Measurements from ENCODE around the gene LDLR.
A peak's percentile ranks its signal among the peaks of the same experiment; 100 is the strongest.
"Not testable (repeated sequence)": the region's sequence is repeated elsewhere in the genome, so short reads cannot be mapped to it uniquely, and the experiment has no call there.

LDLR gene

DNA sequence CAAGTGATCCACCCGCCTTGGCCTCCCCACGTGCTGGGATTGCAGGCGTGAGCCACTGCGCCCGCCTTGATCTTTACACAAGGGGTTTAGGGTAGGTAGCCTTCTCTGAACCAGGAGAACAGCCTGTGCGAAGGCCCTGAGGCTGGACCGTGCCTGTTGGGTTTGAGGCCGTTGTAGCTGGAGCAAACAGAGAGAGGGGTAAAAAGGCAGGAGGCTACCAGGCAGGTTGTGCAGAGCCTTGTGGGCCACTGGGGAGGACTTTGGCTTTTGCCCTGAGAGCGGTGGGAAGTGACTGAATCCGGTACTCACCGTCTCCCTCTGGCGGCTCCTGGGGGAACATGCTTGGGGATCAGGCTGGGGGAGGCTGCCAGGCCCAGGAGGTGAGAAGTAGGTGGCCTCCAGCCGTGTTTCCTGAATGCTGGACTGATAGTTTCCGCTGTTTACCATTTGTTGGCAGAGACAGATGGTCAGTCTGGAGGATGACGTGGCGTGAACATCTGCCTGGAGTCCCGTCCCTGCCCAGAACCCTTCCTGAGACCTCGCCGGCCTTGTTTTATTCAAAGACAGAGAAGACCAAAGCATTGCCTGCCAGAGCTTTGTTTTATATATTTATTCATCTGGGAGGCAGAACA lies 41.7 kb downstream of the LDLR start:
- Mint-ChIP-seq H3K27me3 (no peaks in the 10 kb centered on the region), H3K4me1 (ENCODE audit: low read depth) (peaks cover 2% of the 10 kb centered on the region), H3K4me3 (no peak overlapping the region), H3K36me3 (ENCODE audit: low read depth) (peaks cover 75% of the 10 kb centered on the region), H3K9me3 (no peaks in the 10 kb centered on the region), H3K27ac (peak overlapping the region; percentile 67)
- peak; percentile 82 for DNase-seq

- no peaks in the 10 kb centered on the region for H3K27me3 Mint-ChIP-seq
- peaks cover 70% of the 10 kb centered on the region for H3K36me3 Mint-ChIP-seq (ENCODE audit: low read depth)
- peak overlapping the region; percentile 57 for H3K27ac Mint-ChIP-seq
- DNase-seq, result no peak
- no peaks in the 10 kb centered on the region for H3K4me1 Mint-ChIP-seq (ENCODE audit: low read depth)
- no peaks in the 10 kb centered on the region for H3K9me3 Mint-ChIP-seq
- no peak overlapping the region for H3K4me3 Mint-ChIP-seq
Observed at GRCh38 chr19:11131471-11131870, 42.2 kb downstream of the LDLR start.

DNA sequence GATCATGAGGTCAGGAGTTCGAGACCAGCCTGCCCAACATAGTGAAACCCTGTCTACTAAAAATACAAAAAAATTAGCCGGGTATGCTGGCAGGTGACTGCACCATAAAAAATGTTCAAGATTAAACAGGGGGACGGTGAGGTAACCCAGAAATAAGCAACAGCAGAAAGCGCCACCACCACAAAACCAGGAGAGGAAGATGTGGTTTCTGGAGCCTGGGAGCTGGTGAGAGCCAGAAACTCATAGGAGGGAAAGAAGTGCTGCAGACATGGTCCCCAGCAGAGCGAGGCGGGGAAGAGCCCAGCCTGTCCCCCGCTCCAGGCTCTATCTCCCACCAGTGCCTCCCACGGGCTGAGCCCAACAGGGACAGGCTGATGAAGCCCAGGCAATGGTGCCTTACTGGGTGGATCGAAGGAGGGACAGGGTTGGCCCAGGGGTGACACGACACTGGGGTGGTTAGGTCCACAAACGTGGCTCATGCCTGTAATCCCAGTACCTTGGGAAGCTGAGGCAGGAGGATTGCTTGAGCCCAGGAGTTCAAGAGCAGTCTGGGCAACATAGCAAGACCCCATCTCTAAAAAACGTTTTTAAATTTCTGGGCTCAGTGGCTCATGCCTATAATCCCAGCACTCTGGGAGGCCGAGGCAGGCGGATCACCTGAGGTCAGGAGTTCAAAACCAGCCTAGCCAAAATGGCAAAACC lies 47.3 kb downstream of the LDLR start:
- Mint-ChIP-seq H3K4me1 (ENCODE audit: low read depth) (peaks cover 11% of the 10 kb centered on the region), H3K36me3 (ENCODE audit: low read depth) (peaks cover 24% of the 10 kb centered on the region), H3K27me3 (no peaks in the 10 kb centered on the region), H3K9me3 (no peaks in the 10 kb centered on the region), H3K4me3 (peak overlapping the region; percentile 18), H3K27ac (peak overlapping the region; percentile 22)
- no peak for DNase-seq

DNA sequence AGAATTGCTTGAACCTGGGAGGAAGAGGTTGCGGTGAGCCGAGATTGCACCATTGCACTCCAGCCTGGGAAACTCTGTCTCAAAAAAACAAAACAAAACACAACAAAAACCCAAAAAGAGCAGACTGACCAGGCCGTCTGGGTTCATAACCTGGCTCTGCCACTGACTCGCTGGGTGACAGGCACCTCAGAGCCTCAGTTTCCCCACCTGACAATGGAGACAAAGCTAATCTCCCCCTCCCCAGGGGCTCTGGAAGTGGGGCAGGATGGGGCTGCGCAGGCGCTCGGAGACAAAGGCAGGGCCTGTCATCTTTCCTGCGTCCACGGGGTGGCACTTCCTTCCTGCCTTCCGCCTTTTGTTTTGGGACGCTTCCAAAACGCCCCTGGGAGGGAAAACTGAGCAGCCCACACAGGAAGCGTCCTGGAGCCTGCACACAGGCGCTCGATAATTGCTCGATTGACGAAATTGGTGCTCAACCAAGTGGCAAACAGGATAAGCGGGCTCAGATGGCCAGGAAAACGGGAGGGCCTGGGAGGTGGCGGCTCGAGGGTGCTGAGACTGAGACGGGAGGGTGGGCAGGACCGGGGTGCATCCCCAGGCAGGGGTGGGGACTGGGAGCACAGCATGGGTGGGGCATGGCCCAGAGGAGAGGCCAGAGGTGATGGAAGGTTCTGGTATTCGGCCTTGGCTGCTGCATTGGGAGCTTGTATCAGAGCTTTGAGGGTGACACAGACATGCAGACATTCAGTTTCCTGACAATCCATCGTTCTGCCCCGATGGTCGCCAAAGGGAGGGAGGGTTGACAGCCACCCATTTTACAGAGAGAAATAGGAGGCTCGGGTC lies 48.5 kb downstream of the LDLR start:
- H3K9me3 Mint-ChIP-seq, result no peaks in the 10 kb centered on the region
- H3K4me1 Mint-ChIP-seq (ENCODE audit: low read depth), result peaks cover 11% of the 10 kb centered on the region
- peak; percentile 70 for DNase-seq
- H3K27me3 Mint-ChIP-seq, result no peaks in the 10 kb centered on the region
- peak overlapping the region; percentile 73 for H3K4me3 Mint-ChIP-seq
- peak overlapping the region; percentile 76 for H3K27ac Mint-ChIP-seq
- H3K36me3 Mint-ChIP-seq (ENCODE audit: low read depth), result peaks cover 12% of the 10 kb centered on the region

- Mint-ChIP-seq H3K27me3 (no peaks in the 10 kb centered on the region), H3K27ac (no peak overlapping the region), H3K9me3 (no peaks in the 10 kb centered on the region), H3K4me1 (ENCODE audit: low read depth) (peaks cover 11% of the 10 kb centered on the region), H3K36me3 (ENCODE audit: low read depth) (peaks cover 2% of the 10 kb centered on the region), H3K4me3 (no peak overlapping the region)
- no peak for DNase-seq
Observed at GRCh38 chr19:11138601-11139300, 49.5 kb downstream of the LDLR start.

GRCh38 chr19:11140023-11140538 lies 50.8 kb downstream of the LDLR start:
- H3K27ac Mint-ChIP-seq; H3K36me3 Mint-ChIP-seq (ENCODE audit: low read depth); H3K9me3 Mint-ChIP-seq; H3K4me3 Mint-ChIP-seq; H3K27me3 Mint-ChIP-seq; DNase-seq: not testable (repeated sequence)
- H3K4me1 Mint-ChIP-seq (ENCODE audit: low read depth), result peaks cover 11% of the 10 kb centered on the region

DNA sequence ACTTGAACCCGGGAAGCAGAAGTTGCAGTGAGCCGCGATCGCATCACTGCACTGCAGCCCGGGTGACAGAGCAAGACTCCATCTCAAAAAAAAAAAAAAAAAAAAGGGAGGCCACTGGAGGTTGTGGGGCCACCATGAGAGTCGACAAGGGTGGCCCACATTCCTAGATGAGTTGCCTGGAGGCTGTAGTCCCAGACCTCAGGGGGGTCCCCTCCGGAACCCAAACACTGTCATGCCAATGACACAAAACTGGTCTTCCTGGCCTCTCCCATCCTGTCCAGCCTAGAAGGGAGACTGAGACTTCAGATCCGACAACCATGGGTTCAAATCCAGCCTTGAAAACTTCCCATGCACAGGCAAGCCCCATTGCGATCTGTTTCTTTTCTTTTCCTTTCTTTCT lies 51.6 kb downstream of the LDLR start:
- Mint-ChIP-seq H3K4me3 (no peak overlapping the region), H3K27me3 (no peaks in the 10 kb centered on the region), H3K27ac (no peak overlapping the region), H3K9me3 (no peaks in the 10 kb centered on the region), H3K4me1 (ENCODE audit: low read depth) (peaks cover 11% of the 10 kb centered on the region), H3K36me3 (ENCODE audit: low read depth) (peaks cover 10% of the 10 kb centered on the region)
- DNase-seq, result no peak

GRCh38 chr19:11141937-11142527 lies 52.8 kb downstream of the LDLR start:
- H3K36me3 Mint-ChIP-seq (ENCODE audit: low read depth), result peaks cover 22% of the 10 kb centered on the region
- no peak overlapping the region for H3K27ac Mint-ChIP-seq
- peaks cover 11% of the 10 kb centered on the region for H3K4me1 Mint-ChIP-seq (ENCODE audit: low read depth)
- H3K27me3 Mint-ChIP-seq, result no peaks in the 10 kb centered on the region
- H3K4me3 Mint-ChIP-seq, result no peak overlapping the region
- H3K9me3 Mint-ChIP-seq, result no peaks in the 10 kb centered on the region
- DNase-seq, result no peak

DNA sequence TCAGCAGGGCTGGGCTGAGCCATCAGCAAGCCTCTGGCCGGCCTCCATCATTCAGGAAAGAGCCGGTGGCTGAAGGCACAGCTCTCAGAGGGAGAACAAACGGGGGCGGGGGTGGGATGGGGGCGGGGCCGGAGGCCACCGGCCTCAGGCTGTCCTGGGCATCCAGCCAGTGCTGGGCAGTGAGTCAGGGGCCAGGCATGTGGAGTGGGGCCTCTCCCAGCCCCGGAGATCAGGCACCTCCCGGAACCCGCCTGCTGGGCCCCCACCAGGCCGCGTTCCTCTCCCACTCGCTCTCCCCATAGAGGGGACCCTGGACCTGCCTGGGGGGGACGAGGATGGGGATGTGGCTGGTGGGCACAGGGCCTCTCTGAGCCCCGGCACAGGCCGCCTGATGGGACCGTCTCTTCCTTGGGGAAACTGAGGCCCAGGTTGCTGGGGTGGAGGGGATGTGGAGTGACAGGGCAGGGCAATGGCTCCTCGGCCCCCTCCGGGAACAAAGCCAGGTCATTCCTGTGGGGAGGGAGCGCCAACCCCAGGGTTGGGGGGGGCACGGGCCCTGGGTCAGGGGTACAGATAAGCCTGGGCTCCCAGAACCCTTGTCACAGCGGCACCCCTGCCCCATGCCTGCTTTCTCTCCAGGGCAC lies 53.4 kb downstream of the LDLR start:
- no peaks in the 10 kb centered on the region for H3K27me3 Mint-ChIP-seq
- peaks cover 8% of the 10 kb centered on the region for H3K4me1 Mint-ChIP-seq (ENCODE audit: low read depth)
- no peak overlapping the region for H3K4me3 Mint-ChIP-seq
- no peak for DNase-seq
- H3K27ac Mint-ChIP-seq, result no peak overlapping the region
- H3K36me3 Mint-ChIP-seq (ENCODE audit: low read depth), result peaks cover 28% of the 10 kb centered on the region
- no peaks in the 10 kb centered on the region for H3K9me3 Mint-ChIP-seq

GRCh38 chr19:11145536-11145924 lies 56.3 kb downstream of the LDLR start:
- Mint-ChIP-seq H3K4me1 (ENCODE audit: low read depth) (no peaks in the 10 kb centered on the region), H3K9me3 (no peaks in the 10 kb centered on the region), H3K27me3 (no peaks in the 10 kb centered on the region), H3K36me3 (ENCODE audit: low read depth) (peaks cover 45% of the 10 kb centered on the region), H3K4me3 (no peak overlapping the region), H3K27ac (no peak overlapping the region)
- no peak for DNase-seq

GRCh38 chr19:11148001-11148400 lies 58.7 kb downstream of the LDLR start:
- H3K9me3 Mint-ChIP-seq, result no peaks in the 10 kb centered on the region
- peaks cover 56% of the 10 kb centered on the region for H3K36me3 Mint-ChIP-seq (ENCODE audit: low read depth)
- H3K27ac Mint-ChIP-seq, result no peak overlapping the region
- H3K4me3 Mint-ChIP-seq, result no peak overlapping the region
- no peaks in the 10 kb centered on the region for H3K27me3 Mint-ChIP-seq
- H3K4me1 Mint-ChIP-seq (ENCODE audit: low read depth), result no peaks in the 10 kb centered on the region
- no peak for DNase-seq

- H3K4me1 Mint-ChIP-seq (ENCODE audit: low read depth), result peaks cover 10% of the 10 kb centered on the region
- no peak overlapping the region for H3K27ac Mint-ChIP-seq
- H3K27me3 Mint-ChIP-seq, result no peaks in the 10 kb centered on the region
- no peak for DNase-seq
- peaks cover 57% of the 10 kb centered on the region for H3K36me3 Mint-ChIP-seq (ENCODE audit: low read depth)
- no peak overlapping the region for H3K4me3 Mint-ChIP-seq
- H3K9me3 Mint-ChIP-seq, result no peaks in the 10 kb centered on the region
Observed at GRCh38 chr19:11151181-11151580, 61.9 kb downstream of the LDLR start.

- H3K9me3 Mint-ChIP-seq, result no peaks in the 10 kb centered on the region
- no peak overlapping the region for H3K27ac Mint-ChIP-seq
- H3K4me3 Mint-ChIP-seq, result no peak overlapping the region
- no peaks in the 10 kb centered on the region for H3K27me3 Mint-ChIP-seq
- peaks cover 11% of the 10 kb centered on the region for H3K4me1 Mint-ChIP-seq (ENCODE audit: low read depth)
- DNase-seq, result no peak
- peaks cover 44% of the 10 kb centered on the region for H3K36me3 Mint-ChIP-seq (ENCODE audit: low read depth)
Observed at GRCh38 chr19:11152318-11153062, 63.2 kb downstream of the LDLR start.
